PC-3 (cell line): ENCODE measurements around the gene DMAC2. TPM values are rescaled to one million over a fixed set of nuclear protein-coding genes. Genes with fewer than 3 reads are reported as not detected.

Experiments
- ATAC-seq: fragments of 200-7000 bp; cut with Tn5 transposase; 2 replicates; pipeline ENCODE4 v1.9.1; 2020; ENCODE audit warnings: mild to moderate bottlenecking, moderate library complexity
- BruUV-seq: library from RNA; stranded (reverse); fragments of 400-500 nt; replicated peaks from 2 replicates; lab custom pipeline; 2021; lab: Mats Ljungman, UMichigan
- CTCF ChIA-PET: fragments of 300-600 bp; sonication (Branson Sonifier 250); formaldehyde crosslinking; loops from one replicate; lab custom pipeline; 2022; ENCODE audit warnings: antibody characterized with exemption; lab: Charles Lee
- POLR2A ChIA-PET: fragments of 300-600 bp; sonication (Branson Sonifier 250); formaldehyde crosslinking; loops from one replicate; lab custom pipeline; 2022; ENCODE audit warnings: antibody characterized with exemption; ENCODE audit not compliant: unreplicated experiment; lab: Charles Lee
- DNase-seq: peaks from one replicate; pipeline ENCODE4 v3.0.0-alpha.2; 2015
- H2AFZ ChIP-seq: fragments of 300-600 bp; sonication (generic); 2 replicates; pipeline ENCODE4 v1.6.0; 2016; ENCODE audit warnings: antibody characterized with exemption, low read length
- H3F3A ChIP-seq: fragments of 300-600 bp; sonication (generic); one replicate; pipeline ENCODE4 v1.6.0; 2017; ENCODE audit warnings: antibody characterized with exemption, low read length, control low read depth, mild to moderate bottlenecking; ENCODE audit not compliant: unreplicated experiment
- H3K27ac ChIP-seq: fragments of 300-600 bp; sonication (generic); 2 replicates; pipeline ENCODE4 v1.5.1; 2016; ENCODE audit warnings: mild to moderate bottlenecking, low read length
- H3K27me3 ChIP-seq: fragments of 300-600 bp; sonication (generic); 2 replicates; pipeline ENCODE4 v1.6.1; 2016; ENCODE audit warnings: low read length, mixed read lengths
- H3K36me3 ChIP-seq: fragments of 300-600 bp; sonication (generic); 2 replicates; pipeline ENCODE4 v1.6.1; 2016; ENCODE audit warnings: low read depth, mixed run types, low read length, mixed read lengths
- H3K4me1 ChIP-seq: fragments of 300-600 bp; sonication (generic); 2 replicates; pipeline ENCODE4 v1.5.1; 2016; ENCODE audit warnings: low read length; ENCODE audit not compliant: insufficient read depth
- H3K4me2 ChIP-seq: fragments of 300-600 bp; sonication (generic); 2 replicates; pipeline ENCODE4 v1.6.0; 2016; ENCODE audit warnings: low read length
- H3K4me3 ChIP-seq: fragments of 300-600 bp; sonication (generic); 2 replicates; pipeline ENCODE4 v1.5.1; 2016; ENCODE audit warnings: mild to moderate bottlenecking, low read length, mixed read lengths
- H3K79me2 ChIP-seq: fragments of 300-600 bp; sonication (generic); 2 replicates; pipeline ENCODE4 v1.6.1; 2017; ENCODE audit warnings: low read length, mixed read lengths
- H3K9ac ChIP-seq: fragments of 300-600 bp; sonication (generic); 2 replicates; pipeline ENCODE4 v1.6.0; 2016; ENCODE audit warnings: mild to moderate bottlenecking, low read length
- H3K9me2 ChIP-seq: fragments of 300-600 bp; sonication (generic); replicated peaks from 2 replicates; pipeline ENCODE4 v1.6.1; 2016; ENCODE audit warnings: mixed run types, low read length, mixed read lengths
- H3K9me3 ChIP-seq: fragments of 300-600 bp; sonication (generic); 2 replicates; pipeline ENCODE4 v1.6.1; 2016; ENCODE audit warnings: low read length, mixed read lengths
- H4K20me1 ChIP-seq: fragments of 300-600 bp; sonication (generic); 2 replicates; pipeline ENCODE4 v1.6.1; 2016; ENCODE audit warnings: low read length, mixed read lengths
- EZH2 ChIP-seq: fragments of 300-600 bp; sonication (generic); IDR thresholded peaks from one replicate; pipeline ENCODE4 v1.6.1; 2017; ENCODE audit warnings: antibody characterized with exemption, mild to moderate bottlenecking, low read length; ENCODE audit not compliant: unreplicated experiment
- EZH2phosphoT487 ChIP-seq: fragments of 300-600 bp; sonication (generic); IDR thresholded peaks from 2 replicates; pipeline ENCODE4 v1.6.1; 2018; ENCODE audit warnings: mild to moderate bottlenecking, antibody characterized with exemption, low read length, borderline replicate concordance
- intact Hi-C: fragments of 100-400 bp; cut with micrococcal nuclease; formaldehyde crosslinking; loops from 2 replicates; pipeline ENCODE4 v1.9.0; 2023
- total RNA-seq: library from RNA; depleted of rRNA; stranded (reverse); fragments of >200 nt; gene quantifications from 2 replicates; pipeline ENCODE4 v1.2.3, GENCODE V29; 2014
- TF ChIP-seq, protein P1 (sequence below): fragments of 300-600 bp; sonication (generic); conservative IDR thresholded peaks from 2 replicates; pipeline ENCODE4 v1.5.1; 2017; ENCODE audit warnings: antibody characterized with exemption, low read depth, mild to moderate bottlenecking, low read length

DMAC2 gene
- total RNA-seq, 1 experiment from 2014 or later: 36.8 TPM

DNA sequence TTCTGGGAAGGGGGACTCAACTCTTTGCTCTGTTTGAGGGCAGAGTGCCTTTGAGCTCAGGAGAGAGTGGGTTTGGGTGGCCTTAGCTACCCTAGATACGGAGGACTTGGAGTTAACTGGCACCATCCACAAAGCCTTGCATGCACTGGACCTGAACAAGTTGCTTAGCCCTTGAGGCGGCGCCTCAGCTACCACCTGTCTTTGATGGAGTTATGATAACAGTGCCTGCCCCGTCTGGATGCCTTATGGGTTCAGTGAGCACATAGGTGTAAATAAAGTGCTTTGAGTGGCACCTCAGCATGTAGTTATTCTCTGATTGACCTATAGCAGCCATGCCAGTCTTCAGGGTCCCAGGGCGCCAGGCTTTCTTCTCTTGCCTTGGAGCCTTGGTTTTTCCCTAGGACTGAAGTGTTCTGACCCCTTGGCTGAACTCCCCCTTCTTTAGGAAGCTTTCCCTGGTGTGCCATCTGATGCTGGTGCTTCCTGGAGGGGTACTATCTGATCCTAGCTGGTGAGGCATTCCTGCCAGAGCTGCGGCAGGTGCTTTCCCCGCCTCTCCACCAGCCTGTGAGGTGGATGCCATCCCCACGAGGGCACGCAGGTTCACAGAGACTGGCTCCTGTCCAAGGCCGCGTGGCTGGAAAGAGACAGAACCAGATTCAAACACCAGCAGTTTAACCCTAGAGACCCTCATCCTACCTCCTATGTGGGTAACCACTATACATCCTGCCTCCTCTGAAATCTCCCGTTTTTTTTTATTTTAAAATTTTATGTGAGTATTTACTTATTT is 36.3 kb downstream of the DMAC2 start:
- Histone ChIP-seq H3K9me2 (no peaks in the 10 kb centered on the region), H3F3A (no peaks in the 10 kb centered on the region), H4K20me1 (no peaks in the 10 kb centered on the region), H3K9ac (no peak overlapping the region), H3K4me3 (no peak overlapping the region), H3K9me3 (no peaks in the 10 kb centered on the region), H3K36me3 (no peaks in the 10 kb centered on the region), H2AFZ (no peak overlapping the region), H3K79me2 (peaks cover 9% of the 10 kb centered on the region), H3K27ac (no peak overlapping the region), H3K4me2 (no peak overlapping the region), H3K4me1 (0 out of 2 replicates have a peak, but pooled peaks cover 5% of the 10 kb centered on the region), H3K27me3 (no peaks in the 10 kb centered on the region)
- TF ChIP-seq EZH2: no peak
- TF ChIP-seq, protein P1, sequence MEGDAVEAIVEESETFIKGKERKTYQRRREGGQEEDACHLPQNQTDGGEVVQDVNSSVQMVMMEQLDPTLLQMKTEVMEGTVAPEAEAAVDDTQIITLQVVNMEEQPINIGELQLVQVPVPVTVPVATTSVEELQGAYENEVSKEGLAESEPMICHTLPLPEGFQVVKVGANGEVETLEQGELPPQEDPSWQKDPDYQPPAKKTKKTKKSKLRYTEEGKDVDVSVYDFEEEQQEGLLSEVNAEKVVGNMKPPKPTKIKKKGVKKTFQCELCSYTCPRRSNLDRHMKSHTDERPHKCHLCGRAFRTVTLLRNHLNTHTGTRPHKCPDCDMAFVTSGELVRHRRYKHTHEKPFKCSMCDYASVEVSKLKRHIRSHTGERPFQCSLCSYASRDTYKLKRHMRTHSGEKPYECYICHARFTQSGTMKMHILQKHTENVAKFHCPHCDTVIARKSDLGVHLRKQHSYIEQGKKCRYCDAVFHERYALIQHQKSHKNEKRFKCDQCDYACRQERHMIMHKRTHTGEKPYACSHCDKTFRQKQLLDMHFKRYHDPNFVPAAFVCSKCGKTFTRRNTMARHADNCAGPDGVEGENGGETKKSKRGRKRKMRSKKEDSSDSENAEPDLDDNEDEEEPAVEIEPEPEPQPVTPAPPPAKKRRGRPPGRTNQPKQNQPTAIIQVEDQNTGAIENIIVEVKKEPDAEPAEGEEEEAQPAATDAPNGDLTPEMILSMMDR: no peak
- TF ChIP-seq EZH2phosphoT487: no peak
- no peak for ATAC-seq
- no peak for DNase-seq
- no TSS peak for BruUV-seq
- intact Hi-C loops: no loop called here
- POLR2A ChIA-PET: no interaction called here
- CTCF ChIA-PET: no interaction called here

GRCh38 chr19:41402010-41402409 is 37.7 kb downstream of the DMAC2 start:
- H3K4me2 ChIP-seq: no peak overlapping the region
- H3K36me3 ChIP-seq: no peaks in the 10 kb centered on the region
- no peak overlapping the region for H2AFZ ChIP-seq
- BruUV-seq: no TSS peak
- H3F3A ChIP-seq: no peaks in the 10 kb centered on the region
- H3K4me3 ChIP-seq: no peak overlapping the region
- H4K20me1 ChIP-seq: no peaks in the 10 kb centered on the region
- ATAC-seq (no peak), DNase-seq (no peak)
- 0 out of 2 replicates have a peak, but pooled peaks cover 5% of the 10 kb centered on the region for H3K4me1 ChIP-seq
- H3K27ac ChIP-seq: no peak overlapping the region
- POLR2A ChIA-PET: no interaction called here
- no peak overlapping the region for H3K9ac ChIP-seq
- intact Hi-C loops: no loop called here
- TF ChIP-seq EZH2 (no peak), EZH2phosphoT487 (no peak)
- TF ChIP-seq, protein P1: no peak
- no peaks in the 10 kb centered on the region for H3K27me3 ChIP-seq
- H3K9me3 ChIP-seq: no peaks in the 10 kb centered on the region
- H3K9me2 ChIP-seq: no peaks in the 10 kb centered on the region
- H3K79me2 ChIP-seq: peaks cover 16% of the 10 kb centered on the region
- CTCF ChIA-PET: interaction anchor here (0.6 kb wide), 1 partner anchor 1431 kb away, joined by 3 read pairs; the partner anchor contains the start of gene PSMC4

DNA sequence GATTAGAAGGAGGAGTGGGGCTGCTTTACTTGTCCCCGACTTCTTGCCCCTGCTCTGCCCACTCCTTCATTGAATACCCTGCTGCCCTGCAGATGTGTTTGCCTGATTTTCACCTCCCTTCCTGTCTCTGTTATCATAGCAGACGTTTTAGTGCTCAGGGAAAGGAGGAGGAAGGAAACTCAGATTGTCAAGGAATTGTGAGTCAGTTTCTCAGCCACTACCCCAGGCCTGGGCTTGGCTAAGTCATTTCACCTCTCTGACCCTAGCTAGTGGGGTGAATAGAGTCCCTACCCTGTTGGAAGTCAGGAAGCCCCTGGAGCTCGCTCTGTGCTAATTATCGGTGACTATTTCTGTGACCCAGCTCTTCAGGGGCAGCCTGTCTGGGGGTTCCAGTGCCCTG is 38.2 kb downstream of the DMAC2 start:
- TF ChIP-seq EZH2phosphoT487 (no peak), EZH2 (no peak)
- TF ChIP-seq, protein P1: no peak
- Histone ChIP-seq H3F3A (no peaks in the 10 kb centered on the region), H2AFZ (no peak overlapping the region), H3K79me2 (peaks cover 20% of the 10 kb centered on the region), H3K9me2 (no peaks in the 10 kb centered on the region), H4K20me1 (no peaks in the 10 kb centered on the region), H3K4me2 (no peak overlapping the region), H3K27ac (no peak overlapping the region), H3K4me3 (no peak overlapping the region), H3K9me3 (no peaks in the 10 kb centered on the region), H3K9ac (no peak overlapping the region), H3K27me3 (no peaks in the 10 kb centered on the region), H3K36me3 (no peaks in the 10 kb centered on the region), H3K4me1 (0 out of 2 replicates have a peak, but pooled peaks cover 5% of the 10 kb centered on the region)
- POLR2A ChIA-PET: no interaction called here
- BruUV-seq: no TSS peak
- ATAC-seq (no peak), DNase-seq (no peak)
- CTCF ChIA-PET: interaction anchor here (0.6 kb wide), 1 partner anchor 1431 kb away, joined by 3 read pairs; the partner anchor contains the start of gene PSMC4
- intact Hi-C loops: no loop called here
